Measurements from ENCODE around the gene SLC22A23.

- TF ChIP-seq CTCF (IDR thresholded peaks at IDR 0.05) (no peak), POLR2AphosphoS5 (IDR thresholded peaks at IDR 0.05) (no peak)
Measured at GRCh38 chr6:3319610-3320200, 137.1 kb downstream of the SLC22A23 start.
